Left hindlimb (tissue), 1 donor: ENCODE results near the gene VPS35L.
A peak's percentile ranks its signal among the peaks of the same experiment; 100 is the strongest.
"Not testable (repeated sequence)": the region's sequence is repeated elsewhere in the genome, so short reads cannot be mapped to it uniquely, and the experiment has no call there.

ENCODE experiments used
- DNase-seq: peaks from one replicate; pipeline ENCODE4 v3.0.0-alpha.2; 2018

VPS35L gene

GRCh38 chr16:19716728-19717127 is 161.2 kb downstream of the VPS35L start:
- not testable (repeated sequence) for DNase-seq

- DNase-seq, result no peak
Measured at GRCh38 chr16:19717314-19717713, 161.8 kb downstream of the VPS35L start.

GRCh38 chr16:19717741-19718623 is 162.5 kb downstream of the VPS35L start, which contains the start of the genes IQCK and KNOP1:
Gene IQCK, plus strand, starts transcription at chr16:19718271. Its CDS starts 36 bp downstream, at chr16:19718307.
Gene KNOP1, minus strand, starts transcription at chr16:19718227. Its CDS starts 3,192 bp downstream, at chr16:19715035.
- peak; percentile 93 for DNase-seq

GRCh38 chr16:19718624-19718965 is 163.1 kb downstream of the VPS35L start:
- DNase-seq, result peak; percentile 50

GRCh38 chr16:19722269-19722952 is 166.9 kb downstream of the VPS35L start:
- no peak for DNase-seq

- DNase-seq, result no peak
Measured at GRCh38 chr16:19722981-19723380, 167.5 kb downstream of the VPS35L start.

GRCh38 chr16:19728636-19728965 is 173.1 kb downstream of the VPS35L start:
- no peak for DNase-seq

- DNase-seq, result no peak
Measured at GRCh38 chr16:19733551-19733950, 178.0 kb downstream of the VPS35L start.

- DNase-seq, result no peak
Measured at GRCh38 chr16:19735074-19735867, 179.8 kb downstream of the VPS35L start.

- DNase-seq, result no peak
Measured at GRCh38 chr16:19737306-19738038, 182.0 kb downstream of the VPS35L start.

- no peak for DNase-seq
Measured at GRCh38 chr16:19741354-19741753, 185.9 kb downstream of the VPS35L start.

GRCh38 chr16:19743816-19744159 is 188.3 kb downstream of the VPS35L start:
- no peak for DNase-seq

GRCh38 chr16:19744670-19745069 is 189.2 kb downstream of the VPS35L start:
- DNase-seq, result no peak

GRCh38 chr16:19745286-19746010 is 189.9 kb downstream of the VPS35L start:
- DNase-seq, result no peak

- peak; percentile 41 for DNase-seq
Measured at GRCh38 chr16:19746561-19746960, 191.1 kb downstream of the VPS35L start.

GRCh38 chr16:19748389-19749168 is 193.1 kb downstream of the VPS35L start:
- no peak for DNase-seq

- DNase-seq, result no peak
Measured at GRCh38 chr16:19749571-19750080, 194.1 kb downstream of the VPS35L start.
